GM18907 (cell line): ENCODE results near the gene HDAC8.
"Not testable (repeated sequence)": the region's sequence is repeated elsewhere in the genome, so short reads cannot be mapped to it uniquely, and the experiment has no call there.

ENCODE experiments used
- ATAC-seq: cut with Tn5 transposase; IDR thresholded peaks from one replicate; pipeline ENCODE4 v1.9.1; 2021; ENCODE audit warnings: mild to moderate bottlenecking, moderate library complexity; ENCODE audit not compliant: unreplicated experiment

Gene HDAC8

GRCh38 chrX:72572248-72573157, at the start of gene HDAC8:
Gene HDAC8, minus strand, starts transcription at chrX:72572843. Its CDS starts 82 bp downstream, at chrX:72572761.
- ATAC-seq: peak; percentile 97

GRCh38 chrX:72621625-72622485, 49.2 kb upstream of the HDAC8 start:
- ATAC-seq: peak; percentile 94

- peak; percentile 19 for ATAC-seq
These were observed 48.5 kb upstream of the HDAC8 start for GRCh38 chrX:72621163-72621562.

- ATAC-seq: no peak
These were observed 48.0 kb upstream of the HDAC8 start for GRCh38 chrX:72620550-72621145.

- no peak for ATAC-seq
These were observed 36.7 kb upstream of the HDAC8 start for GRCh38 chrX:72609313-72609712.

GRCh38 chrX:72604705-72605104, 32.1 kb upstream of the HDAC8 start:
- no peak for ATAC-seq

GRCh38 chrX:72604112-72604511, 31.5 kb upstream of the HDAC8 start:
- ATAC-seq: no peak

- not testable (repeated sequence) for ATAC-seq
These were observed 18.4 kb upstream of the HDAC8 start for GRCh38 chrX:72591038-72591437.

GRCh38 chrX:72584163-72584562, 11.5 kb upstream of the HDAC8 start:
- no peak for ATAC-seq

- ATAC-seq: no peak
These were observed 3.7 kb upstream of the HDAC8 start for GRCh38 chrX:72576141-72576894.

- peak; percentile 29 for ATAC-seq
These were observed 492 bp upstream of the HDAC8 start for GRCh38 chrX:72573158-72573511.

GRCh38 chrX:72569786-72570185, 2.9 kb downstream of the HDAC8 start:
- no peak for ATAC-seq

GRCh38 chrX:72568406-72569092, 4.1 kb downstream of the HDAC8 start:
- no peak for ATAC-seq

GRCh38 chrX:72566448-72566847, 6.2 kb downstream of the HDAC8 start:
- no peak for ATAC-seq

- not testable (repeated sequence) for ATAC-seq
These were observed 13.0 kb downstream of the HDAC8 start for GRCh38 chrX:72559655-72560054.

GRCh38 chrX:72554448-72555140, 18.0 kb downstream of the HDAC8 start:
- ATAC-seq: no peak

- ATAC-seq: not testable (repeated sequence)
These were observed 20.2 kb downstream of the HDAC8 start for GRCh38 chrX:72552443-72552842.

- ATAC-seq: no peak
These were observed 26.7 kb downstream of the HDAC8 start for GRCh38 chrX:72545990-72546389.

GRCh38 chrX:72540318-72540717, 32.3 kb downstream of the HDAC8 start:
- ATAC-seq: no peak
